Kidney epithelial cell (primary cell): ENCODE results near the gene NDUFA13. TPM values are rescaled to one million over a fixed set of nuclear protein-coding genes. Genes with fewer than 3 reads are reported as not detected.

Experiments
- DNase-seq: peaks from one replicate; pipeline ENCODE4 v3.0.0-alpha.2; 2010; ENCODE audit warnings: low read depth
- H3K27me3 ChIP-seq: 2 replicates; pipeline ENCODE4 v1.6.0; 2011; ENCODE audit warnings: low read length; ENCODE audit not compliant: control insufficient read depth, insufficient read depth
- H3K36me3 ChIP-seq: 2 replicates; pipeline ENCODE4 v1.5.1; 2011; ENCODE audit warnings: low read length; ENCODE audit not compliant: control insufficient read depth, insufficient read depth
- H3K4me3 ChIP-seq: 2 replicates; pipeline ENCODE4 v1.5.1; 2011; ENCODE audit warnings: low read depth, mild to moderate bottlenecking, control low read depth, low read length
- total RNA-seq: library from RNA; depleted of rRNA; stranded (reverse); fragments of >200 nt; gene quantifications from 2 replicates; pipeline ENCODE4 v1.2.3, GENCODE V29; 2015
- TF ChIP-seq, protein P1 (sequence below): IDR thresholded peaks from 2 replicates; pipeline ENCODE4 v1.5.1; 2011; ENCODE audit warnings: mild to moderate bottlenecking, moderate library complexity, low read length, control low read depth, inconsistent platforms; ENCODE audit not compliant: insufficient read depth, poor library complexity, severe bottlenecking

Gene NDUFA13
- total RNA-seq, 1 donor from 2014 or later, result 58.8 TPM

DNA sequence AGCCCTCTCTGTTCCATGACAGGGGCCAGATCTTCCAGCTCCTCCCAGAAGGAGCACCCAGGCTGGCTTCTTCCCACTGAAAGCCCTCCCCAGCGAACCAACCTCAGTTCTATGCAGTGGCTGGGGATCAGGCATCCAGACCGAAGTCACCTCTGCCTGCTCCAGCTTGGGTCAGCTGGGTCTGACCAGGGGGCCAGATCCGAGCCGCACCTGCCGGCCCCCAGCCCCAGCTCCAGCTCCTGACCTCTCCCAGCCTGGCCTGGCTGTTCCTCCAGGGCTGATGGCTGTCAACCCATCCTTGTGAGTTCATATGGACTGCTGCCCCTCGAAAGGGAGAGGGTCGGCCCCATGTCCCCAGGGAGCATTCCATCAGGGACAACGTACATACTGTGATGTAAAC is 8.7 kb upstream of the NDUFA13 start:
- TF ChIP-seq, protein P1, sequence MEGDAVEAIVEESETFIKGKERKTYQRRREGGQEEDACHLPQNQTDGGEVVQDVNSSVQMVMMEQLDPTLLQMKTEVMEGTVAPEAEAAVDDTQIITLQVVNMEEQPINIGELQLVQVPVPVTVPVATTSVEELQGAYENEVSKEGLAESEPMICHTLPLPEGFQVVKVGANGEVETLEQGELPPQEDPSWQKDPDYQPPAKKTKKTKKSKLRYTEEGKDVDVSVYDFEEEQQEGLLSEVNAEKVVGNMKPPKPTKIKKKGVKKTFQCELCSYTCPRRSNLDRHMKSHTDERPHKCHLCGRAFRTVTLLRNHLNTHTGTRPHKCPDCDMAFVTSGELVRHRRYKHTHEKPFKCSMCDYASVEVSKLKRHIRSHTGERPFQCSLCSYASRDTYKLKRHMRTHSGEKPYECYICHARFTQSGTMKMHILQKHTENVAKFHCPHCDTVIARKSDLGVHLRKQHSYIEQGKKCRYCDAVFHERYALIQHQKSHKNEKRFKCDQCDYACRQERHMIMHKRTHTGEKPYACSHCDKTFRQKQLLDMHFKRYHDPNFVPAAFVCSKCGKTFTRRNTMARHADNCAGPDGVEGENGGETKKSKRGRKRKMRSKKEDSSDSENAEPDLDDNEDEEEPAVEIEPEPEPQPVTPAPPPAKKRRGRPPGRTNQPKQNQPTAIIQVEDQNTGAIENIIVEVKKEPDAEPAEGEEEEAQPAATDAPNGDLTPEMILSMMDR, result no peak
- no peaks in the 10 kb centered on the region for H3K27me3 ChIP-seq
- H3K4me3 ChIP-seq, result no peak overlapping the region
- DNase-seq, result no peak
- H3K36me3 ChIP-seq, result no peaks in the 10 kb centered on the region

GRCh38 chr19:19508217-19508616 is 7.8 kb upstream of the NDUFA13 start:
- TF ChIP-seq, protein P1, result no peak
- Histone ChIP-seq H3K4me3 (no peak overlapping the region), H3K27me3 (no peaks in the 10 kb centered on the region), H3K36me3 (no peaks in the 10 kb centered on the region)
- DNase-seq, result no peak

DNA sequence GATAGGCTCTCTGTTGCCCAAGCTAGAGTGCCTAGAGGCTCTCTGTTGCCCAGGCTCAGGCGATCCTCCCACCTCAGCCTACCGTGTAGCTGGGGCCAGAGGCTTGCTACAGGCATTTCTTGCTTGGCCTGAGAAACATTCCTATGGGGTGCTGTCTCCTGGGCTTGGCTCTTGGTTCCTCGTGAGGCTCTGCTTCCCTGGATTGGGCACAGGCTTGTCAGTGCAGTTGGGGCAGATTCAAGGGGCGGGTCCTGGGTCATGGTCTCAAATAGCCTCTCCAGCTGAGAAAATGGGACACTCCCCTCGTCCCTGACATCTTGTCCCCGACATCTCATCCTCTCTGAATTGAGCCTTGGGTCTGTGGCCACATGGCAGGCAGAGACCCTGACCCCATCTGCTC is 5.6 kb upstream of the NDUFA13 start:
- DNase-seq, result no peak
- Histone ChIP-seq H3K27me3 (no peaks in the 10 kb centered on the region), H3K36me3 (no peaks in the 10 kb centered on the region), H3K4me3 (no peak overlapping the region)
- TF ChIP-seq, protein P1, result no peak

DNA sequence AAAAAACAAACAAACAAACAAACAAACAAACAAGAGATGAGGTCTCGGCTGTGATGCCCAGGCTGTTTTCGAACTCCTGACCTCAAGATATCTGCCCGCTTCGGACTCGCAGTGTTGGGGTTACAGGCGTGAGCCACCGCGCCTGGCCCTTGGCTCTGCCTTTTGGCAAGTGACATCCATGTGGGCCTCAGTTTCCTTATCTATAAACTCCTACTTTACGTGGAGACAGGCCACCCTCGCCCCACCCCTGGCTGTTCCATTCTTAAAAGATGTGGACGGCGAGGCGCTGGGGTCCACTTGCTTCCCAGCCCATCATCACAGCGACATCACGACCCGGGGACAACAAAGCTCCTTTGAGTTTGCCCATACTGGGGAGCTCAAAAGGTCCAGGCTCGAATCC is 2.3 kb upstream of the NDUFA13 start:
- no peaks in the 10 kb centered on the region for H3K27me3 ChIP-seq
- TF ChIP-seq, protein P1, result no peak
- H3K36me3 ChIP-seq, result no peaks in the 10 kb centered on the region
- DNase-seq, result no peak
- H3K4me3 ChIP-seq, result no peak overlapping the region

- no peaks in the 10 kb centered on the region for H3K27me3 ChIP-seq
- TF ChIP-seq, protein P1, result no peak
- no peak for DNase-seq
- no peak overlapping the region for H3K4me3 ChIP-seq
- no peaks in the 10 kb centered on the region for H3K36me3 ChIP-seq
Observed at GRCh38 chr19:19514215-19514657, 1.8 kb upstream of the NDUFA13 start.

- TF ChIP-seq, protein P1, result no peak
- Histone ChIP-seq H3K27me3 (no peaks in the 10 kb centered on the region), H3K36me3 (no peaks in the 10 kb centered on the region), H3K4me3 (peak within 1 kb of the TSS; percentile 82)
- no peak for DNase-seq
Observed at GRCh38 chr19:19514881-19515641, 964 bp upstream of the NDUFA13 start, which contains the start of gene TSSK6. Gene TSSK6 (minus strand): TSS chr19:19515548. CDS start chr19:19515427, 121 bp downstream.
